NCI-H226 (cell line): ENCODE results near the gene POMZP3.
"Not testable (repeated sequence)": the region's sequence is repeated elsewhere in the genome, so short reads cannot be mapped to it uniquely, and the experiment has no call there.

Source experiments
- DNase-seq: peaks from one replicate; pipeline ENCODE4 v3.0.0-alpha.2; 2015

Gene POMZP3

DNA sequence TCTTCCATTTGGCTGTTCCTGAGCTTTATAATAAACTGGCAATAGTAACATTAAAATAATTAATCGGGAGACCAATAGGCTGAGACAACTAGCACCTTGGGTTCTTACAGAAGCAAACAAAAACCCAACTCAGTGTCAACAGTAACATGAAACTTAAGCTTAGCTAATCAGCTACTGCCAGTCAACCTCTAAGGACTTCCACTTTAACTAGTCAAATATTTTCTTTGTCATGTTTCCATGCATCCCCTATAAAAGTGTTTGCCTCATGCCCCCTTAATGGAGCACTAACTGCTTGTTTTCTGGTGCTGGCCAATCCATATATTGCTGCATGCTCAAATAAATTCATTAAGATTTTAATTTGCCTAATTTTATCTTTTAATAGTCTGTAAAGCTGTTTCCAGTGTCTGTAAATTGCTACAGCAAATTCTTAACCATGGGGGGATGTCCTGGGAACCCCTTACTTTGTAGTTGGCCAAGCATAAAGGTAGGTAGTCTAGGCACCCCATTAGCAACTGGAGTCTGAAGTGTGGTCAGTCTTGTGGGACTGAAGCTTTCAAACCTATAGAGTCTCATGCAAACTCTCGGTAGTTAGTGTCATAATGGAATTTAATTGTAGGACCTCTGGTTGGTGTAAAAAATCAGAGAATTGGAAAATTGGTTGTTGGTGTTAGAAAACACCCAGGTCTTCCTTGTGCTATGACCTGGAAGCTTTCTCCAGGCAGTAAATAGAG is 40.3 kb downstream of the POMZP3 start:
- not testable (repeated sequence) for DNase-seq

DNA sequence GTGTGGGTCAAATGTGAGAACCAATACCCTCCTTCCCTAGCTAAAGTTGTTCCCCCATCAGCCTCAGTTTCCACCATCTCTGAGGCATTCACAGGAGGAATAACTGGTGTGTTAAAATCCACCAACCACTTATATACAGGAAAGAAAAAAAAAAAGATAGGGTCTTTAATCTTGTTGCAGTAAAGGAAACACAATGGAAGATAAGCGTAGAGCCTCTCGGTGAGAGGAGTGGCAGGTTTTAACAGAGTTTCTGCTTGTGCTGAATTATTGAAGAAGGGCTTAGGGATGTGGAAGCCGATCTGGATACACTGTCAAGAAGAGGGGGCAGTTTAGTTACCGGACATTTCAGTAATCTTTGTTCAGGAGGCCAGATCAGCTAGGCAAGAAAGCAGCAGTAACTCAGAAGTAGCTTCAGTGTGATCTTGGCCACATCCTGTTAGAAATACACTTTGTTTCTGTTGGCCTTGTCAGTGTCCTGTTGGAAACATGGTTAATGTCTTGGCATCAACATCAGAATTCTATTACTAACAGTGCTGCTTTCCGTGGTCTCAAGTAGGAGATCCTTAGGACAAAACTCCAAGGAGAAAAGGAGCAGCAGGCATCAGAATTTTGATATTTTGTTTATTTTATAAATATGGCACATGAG is 43.3 kb downstream of the POMZP3 start:
- peak; percentile 25 for DNase-seq

DNA sequence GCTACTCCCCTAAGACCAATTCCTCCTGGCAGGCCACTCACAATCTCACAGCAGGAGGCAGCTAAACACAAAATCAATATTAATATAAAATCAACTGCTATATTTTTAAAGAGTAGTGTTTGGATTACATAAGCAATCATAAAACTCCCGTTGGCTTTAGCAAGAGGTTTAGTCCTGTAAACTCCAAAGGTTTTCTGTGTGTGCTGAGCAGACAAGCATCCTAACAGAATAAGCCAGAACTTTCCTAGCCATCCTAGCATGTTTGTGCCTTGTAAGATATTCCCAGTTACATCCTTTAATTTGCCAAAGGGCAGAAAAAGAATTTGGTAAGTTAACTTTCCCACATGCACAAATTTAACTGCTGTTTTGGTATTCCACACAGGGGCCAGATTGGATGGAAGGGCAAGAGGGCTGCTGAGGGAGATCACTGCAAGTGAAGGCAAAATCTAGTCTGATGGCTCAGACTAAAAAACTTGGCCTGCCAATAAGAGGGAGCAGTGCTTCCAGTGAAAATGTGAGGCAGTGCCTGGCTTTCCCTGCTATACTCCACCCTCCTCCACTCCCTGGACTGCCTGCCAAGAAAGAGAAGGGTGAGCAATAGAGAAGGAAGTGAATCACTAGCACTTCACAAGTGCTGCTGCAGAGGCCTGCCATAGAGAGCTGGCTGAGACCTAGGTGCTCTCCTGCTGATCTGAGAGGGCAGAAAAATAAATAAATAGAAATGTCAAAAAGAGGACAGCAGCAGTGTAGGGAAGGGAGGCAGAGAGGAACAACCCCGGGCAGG is 44.0 kb downstream of the POMZP3 start:
- peak; percentile 89 for DNase-seq

- not testable (repeated sequence) for DNase-seq
These were observed 51.0 kb downstream of the POMZP3 start for GRCh38 chr7:76575919-76576655.

GRCh38 chr7:76575431-76575830 is 51.6 kb downstream of the POMZP3 start:
- DNase-seq = not testable (repeated sequence)

DNA sequence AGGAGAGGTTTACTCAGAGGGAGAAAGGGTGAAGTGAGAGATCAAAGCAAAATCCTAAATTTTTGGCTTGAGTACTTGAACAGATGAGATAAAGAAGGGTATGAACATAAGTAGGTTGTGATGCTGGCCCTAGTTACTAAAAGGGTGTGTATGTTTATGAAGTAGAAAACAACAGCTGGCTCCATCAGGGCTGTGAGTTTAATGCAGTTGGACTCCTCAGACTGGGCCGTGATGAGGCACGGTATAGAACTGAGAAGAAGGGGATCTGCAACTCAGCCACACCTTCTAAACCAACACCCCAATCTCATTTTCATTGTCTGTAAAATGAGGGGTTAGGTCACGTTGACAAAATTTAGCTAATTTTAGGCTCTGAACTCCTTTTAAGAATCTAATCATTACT is 54.8 kb downstream of the POMZP3 start:
- not testable (repeated sequence) for DNase-seq

DNA sequence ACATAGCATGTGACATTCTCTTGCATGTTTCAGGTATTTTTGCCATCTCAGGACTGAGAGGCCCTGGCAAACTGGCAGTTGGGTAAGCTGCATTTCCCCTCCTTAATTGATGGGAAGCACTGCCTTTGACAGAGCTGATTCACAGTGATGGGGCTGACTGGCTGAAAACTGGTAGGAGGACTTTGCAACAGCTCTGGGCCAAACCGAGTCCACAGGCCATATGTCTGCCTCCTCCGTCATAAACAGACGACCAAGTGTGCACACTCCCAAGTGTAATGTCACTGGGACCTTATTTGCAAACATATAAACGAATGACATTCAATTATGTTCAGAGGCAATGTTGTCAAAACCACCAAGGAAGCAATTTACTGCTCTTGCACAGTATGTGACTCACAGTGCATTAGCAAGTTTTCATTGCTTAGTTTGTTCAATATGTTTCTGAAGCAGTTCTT is 56.7 kb downstream of the POMZP3 start:
- peak; percentile 38 for DNase-seq

- peak; percentile 65 for DNase-seq
These were observed 58.3 kb downstream of the POMZP3 start for GRCh38 chr7:76568742-76569141.

DNA sequence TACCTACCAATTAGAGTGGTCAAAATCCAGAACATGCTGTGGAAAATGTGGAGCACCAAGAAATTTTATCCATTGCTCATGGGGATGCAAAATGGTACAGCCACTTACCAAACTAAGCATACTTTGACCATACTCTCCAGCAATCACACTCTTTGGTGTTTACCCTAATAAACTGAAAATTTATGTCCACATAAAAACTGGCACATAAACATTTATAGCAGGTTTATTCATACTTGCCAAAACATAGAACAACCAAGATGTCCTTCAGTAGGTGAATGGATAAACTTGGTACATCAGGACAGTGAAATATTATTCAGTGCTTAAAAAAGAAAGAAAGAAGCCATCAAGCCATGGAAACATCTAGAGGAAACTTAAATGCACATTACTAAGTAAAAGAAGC is 59.3 kb downstream of the POMZP3 start:
- not testable (repeated sequence) for DNase-seq

DNA sequence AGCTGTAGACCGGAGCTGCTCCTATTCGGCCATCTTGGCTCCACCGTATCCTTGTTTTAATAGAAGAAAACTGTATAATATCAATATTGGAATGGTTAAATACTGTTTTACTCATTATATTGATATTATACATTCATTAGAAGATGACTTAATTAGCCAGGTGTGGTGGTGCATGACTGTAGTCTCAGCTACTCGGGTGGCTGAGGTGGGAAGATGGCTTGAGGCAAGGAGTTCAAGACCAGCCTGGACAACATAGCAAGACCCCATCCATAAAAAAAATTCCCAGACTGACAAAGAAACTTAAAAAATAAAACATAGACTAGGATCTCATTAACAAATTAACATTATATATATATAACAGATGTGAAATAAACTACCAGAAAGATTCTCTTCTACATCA is 59.8 kb downstream of the POMZP3 start:
- not testable (repeated sequence) for DNase-seq

DNA sequence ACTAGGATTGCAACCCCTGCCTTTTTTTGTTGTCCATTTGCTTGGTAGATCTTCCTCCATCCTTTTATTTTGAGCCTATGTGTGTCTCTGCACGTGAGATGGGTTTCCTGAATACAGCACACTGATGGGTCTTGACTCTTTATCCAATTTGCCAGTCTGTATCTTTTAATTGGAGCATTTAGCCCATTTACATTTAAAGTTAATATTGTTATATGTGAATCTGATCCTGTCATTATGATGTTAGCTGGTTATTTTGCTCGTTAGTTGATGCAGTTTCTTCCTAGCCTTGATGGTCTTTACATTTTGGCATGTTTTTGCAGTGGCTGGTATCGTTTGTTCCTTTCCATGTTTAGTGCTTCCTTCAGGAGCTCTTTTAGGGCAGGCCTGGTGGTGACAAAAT is 62.1 kb downstream of the POMZP3 start:
- DNase-seq = not testable (repeated sequence)

GRCh38 chr7:76561342-76561741 is 65.7 kb downstream of the POMZP3 start:
- not testable (repeated sequence) for DNase-seq

DNA sequence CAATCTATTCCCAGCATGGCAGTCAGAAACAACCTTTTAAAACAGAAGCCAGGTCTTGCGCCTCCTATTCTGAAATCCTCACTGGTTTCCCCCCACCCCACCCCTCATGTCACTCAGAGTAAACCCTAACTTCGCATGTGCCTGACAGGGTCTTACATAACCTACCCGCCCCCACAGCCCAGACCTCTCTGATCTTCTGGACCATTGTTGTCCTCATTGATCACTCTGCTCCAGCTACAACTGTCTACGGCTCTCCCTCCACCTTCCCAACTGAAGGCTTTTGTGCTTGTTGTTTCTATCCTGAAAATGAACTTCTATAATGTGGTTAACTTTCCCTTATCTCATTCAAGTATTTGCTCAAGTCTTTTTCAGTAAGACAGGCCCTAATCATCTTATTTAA is 66.9 kb downstream of the POMZP3 start:
- DNase-seq = not testable (repeated sequence)
